Superior temporal gyrus (tissue), 1 donor: ENCODE measurements around the gene OR1D5.
"Not testable (repeated sequence)": the region's sequence is repeated elsewhere in the genome, so short reads cannot be mapped to it uniquely, and the experiment has no call there.

Experiments
- DNase-seq: peaks from one replicate; pipeline ENCODE4 v3.0.0-alpha.2; 2016; ENCODE audit errors: extremely low spot score

The OR1D5 gene

DNA sequence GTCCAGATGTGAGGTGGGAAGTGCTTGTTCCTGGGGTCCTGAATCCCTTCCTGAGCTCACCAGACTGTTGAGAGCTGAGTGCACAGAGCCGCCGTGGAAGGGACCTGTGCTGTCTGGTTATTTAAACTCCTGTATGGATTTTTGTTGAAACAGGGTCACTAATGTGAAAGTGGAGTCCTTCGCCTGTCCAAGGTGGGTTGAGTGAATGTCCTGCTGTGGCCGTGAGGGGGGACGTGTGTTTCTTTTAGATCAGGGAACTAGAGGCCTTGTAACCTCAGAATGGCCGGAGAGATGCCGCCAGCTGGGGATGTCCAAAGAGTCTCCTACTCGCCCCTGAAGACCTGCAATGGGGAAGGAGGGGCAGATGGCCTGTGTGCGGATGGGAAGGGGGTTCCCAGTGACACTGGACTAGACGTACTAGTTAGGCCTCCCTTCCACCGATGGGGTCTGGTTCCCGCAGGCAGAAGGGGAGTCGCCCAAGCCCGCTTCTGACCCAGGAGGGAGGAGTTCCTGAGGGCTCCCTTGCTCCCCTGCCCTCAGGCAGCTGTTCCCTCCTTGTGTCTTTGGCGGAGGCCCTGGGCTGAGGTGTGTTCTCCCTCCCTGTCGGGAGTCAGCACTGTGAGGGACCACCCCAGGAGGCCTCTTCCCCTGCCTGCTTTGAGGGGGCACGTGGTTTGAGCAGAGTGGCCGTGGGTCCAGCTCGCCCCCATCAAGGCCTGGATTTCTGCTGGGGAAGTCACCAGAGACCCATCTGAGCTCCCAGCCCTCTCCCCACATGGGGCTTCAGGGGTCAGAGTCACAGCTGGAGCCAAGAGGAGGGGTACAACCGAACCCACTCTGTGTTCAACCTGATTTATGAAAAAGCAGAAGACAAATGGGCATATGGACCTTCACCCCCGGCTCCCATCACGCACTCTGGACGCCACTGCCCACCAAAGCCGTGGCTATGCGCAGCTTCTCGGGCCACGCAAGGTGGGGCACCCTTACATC is 30.9 kb downstream of the OR1D5 start:
- no peak for DNase-seq

GRCh38 chr17:3030852-3031470 is 32.4 kb downstream of the OR1D5 start:
- not testable (repeated sequence) for DNase-seq

GRCh38 chr17:3030096-3030495 is 33.3 kb downstream of the OR1D5 start:
- no peak for DNase-seq

GRCh38 chr17:3029213-3029913 is 34.0 kb downstream of the OR1D5 start:
- DNase-seq: no peak

- no peak for DNase-seq
Measured at GRCh38 chr17:3027786-3028532, 35.4 kb downstream of the OR1D5 start.

DNA sequence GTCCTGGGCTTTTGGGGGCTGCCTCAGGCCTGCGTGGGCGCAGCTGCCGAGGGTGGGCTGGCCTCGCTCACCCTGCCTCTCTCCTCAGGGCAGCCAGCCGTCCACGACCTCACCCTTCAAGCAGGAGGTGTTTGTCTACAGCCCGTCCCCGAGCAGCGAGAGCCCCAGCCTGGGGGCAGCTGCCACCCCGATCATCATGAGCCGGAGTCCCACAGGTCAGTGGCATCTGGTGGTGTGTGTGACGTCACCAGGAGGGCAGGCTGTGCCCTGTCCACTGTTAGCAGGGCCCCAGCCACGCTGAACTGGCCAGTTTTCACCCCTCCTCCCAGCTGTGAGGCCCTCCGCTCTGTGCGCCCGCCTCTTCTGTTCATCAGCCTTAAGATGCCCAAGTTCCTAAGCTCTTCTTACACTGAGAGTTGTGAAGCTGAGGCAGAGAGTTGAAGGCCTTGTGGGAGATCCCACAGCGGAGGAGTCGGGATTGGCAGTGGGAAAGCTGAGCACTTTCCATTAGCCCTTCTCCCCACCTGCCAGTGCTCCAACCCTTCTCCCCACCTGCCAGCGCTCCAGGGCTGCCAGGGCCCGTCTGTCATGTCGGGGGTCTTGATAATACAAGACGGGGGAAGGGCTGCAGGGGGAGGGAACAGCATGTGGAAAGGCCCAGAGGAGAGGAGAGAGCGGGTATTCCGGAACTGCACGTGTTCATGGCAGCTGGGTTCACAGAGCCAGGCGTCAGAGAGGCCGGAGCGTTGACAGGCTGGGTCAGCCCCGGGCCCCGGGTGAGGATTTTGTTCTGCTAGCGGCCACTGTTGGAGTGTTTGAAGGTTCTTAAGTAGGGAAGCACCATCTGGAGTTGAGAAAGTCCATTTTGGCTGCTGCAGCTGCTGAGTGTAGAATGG is 36.3 kb downstream of the OR1D5 start:
- no peak for DNase-seq

- DNase-seq: no peak
Measured at GRCh38 chr17:3026125-3026855, 37.1 kb downstream of the OR1D5 start.

DNA sequence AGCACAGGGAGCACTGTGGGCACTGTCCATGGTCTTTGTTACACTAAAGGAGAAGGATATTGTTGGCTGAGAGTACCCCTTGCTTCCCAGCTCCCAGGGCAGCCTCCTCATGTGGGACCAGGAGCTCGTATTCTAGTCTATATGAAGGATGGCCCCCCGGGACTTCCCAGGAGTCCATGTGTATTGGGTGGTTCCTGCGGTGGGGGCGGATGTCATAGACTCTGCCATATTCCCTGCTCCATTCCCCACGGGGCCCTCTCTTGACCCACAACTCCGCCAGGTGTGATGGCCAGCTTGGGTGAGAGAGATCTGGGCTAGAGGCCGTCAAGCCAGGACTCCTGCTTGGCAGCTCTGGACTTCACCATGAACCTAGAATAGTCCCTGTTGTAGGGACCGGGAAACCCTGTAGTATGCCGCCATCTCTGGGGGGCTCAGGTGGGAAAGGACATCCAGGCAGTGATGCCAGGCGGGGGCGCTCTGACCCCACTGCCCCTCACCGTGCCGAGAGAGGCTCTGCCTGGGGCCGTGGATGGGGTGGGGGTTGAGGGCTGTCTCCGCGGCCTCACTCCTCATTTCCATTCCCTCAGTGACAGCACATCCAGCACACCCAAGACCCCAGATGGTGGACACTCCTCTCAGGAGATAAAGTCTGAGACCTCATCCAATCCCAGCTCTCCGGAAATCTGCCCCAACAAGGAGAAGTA is 37.8 kb downstream of the OR1D5 start:
- DNase-seq: no peak

GRCh38 chr17:3024346-3024745 is 39.1 kb downstream of the OR1D5 start:
- no peak for DNase-seq

DNA sequence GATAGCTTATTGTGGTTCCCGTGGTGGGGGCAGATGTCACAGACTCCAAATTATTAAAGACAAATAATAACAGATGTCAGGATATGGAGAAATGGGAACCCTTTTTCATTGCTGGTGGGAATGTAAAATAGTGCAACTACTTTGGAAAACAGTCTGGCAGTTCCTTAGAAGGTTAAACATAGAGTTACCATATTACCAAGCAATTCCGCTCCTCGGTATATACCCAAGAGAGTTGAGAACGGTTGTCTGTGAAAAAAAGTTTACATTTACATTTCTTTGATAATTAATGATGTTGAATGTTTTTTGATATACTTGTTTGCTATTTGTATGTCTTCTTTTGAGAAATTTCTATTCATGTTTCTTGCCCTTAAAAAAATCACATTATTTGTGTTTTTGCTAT is 41.2 kb downstream of the OR1D5 start:
- no peak for DNase-seq

DNA sequence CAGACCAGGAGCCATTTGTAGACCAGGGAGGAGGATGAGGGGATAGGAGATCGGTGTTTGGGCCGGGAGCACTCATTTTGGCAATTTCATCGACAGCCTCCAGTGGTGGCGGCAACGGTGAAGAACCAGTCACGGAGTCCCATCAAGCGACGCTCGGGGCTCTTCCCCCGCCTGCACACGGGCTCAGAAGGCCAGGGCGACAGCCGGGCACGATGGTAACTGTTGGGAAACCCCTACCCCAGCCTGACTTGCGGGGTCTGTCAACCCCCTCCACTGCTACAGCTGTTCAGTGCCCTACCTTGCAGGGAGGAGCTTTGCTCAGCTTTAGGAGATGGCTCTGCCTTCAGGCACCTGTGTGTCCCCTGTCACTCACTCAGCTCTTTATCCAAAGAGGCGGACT is 43.0 kb downstream of the OR1D5 start:
- no peak for DNase-seq

- DNase-seq: no peak
Measured at GRCh38 chr17:3019761-3020160, 43.6 kb downstream of the OR1D5 start.

GRCh38 chr17:3017936-3018335 is 45.5 kb downstream of the OR1D5 start:
- DNase-seq: no peak

DNA sequence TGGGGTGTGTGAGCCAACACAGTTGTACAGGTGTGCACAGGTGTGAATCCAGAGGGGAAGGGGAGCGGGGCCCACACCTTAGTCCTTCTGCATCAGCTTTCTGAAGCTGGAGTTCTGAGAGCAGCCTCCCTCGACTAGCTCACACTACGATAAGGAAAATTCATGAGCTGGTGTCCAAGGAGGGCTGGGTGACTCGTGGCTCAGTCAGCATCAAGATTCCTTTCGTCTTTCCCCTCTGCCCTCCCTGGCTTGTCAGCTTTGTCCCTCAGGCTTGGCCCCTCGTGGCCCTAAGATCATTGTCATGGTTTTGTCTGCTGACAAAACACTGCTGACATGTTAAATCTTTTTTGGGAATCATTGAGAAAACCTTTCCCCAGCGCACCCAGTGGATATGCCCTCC is 47.5 kb downstream of the OR1D5 start:
- DNase-seq: no peak

DNA sequence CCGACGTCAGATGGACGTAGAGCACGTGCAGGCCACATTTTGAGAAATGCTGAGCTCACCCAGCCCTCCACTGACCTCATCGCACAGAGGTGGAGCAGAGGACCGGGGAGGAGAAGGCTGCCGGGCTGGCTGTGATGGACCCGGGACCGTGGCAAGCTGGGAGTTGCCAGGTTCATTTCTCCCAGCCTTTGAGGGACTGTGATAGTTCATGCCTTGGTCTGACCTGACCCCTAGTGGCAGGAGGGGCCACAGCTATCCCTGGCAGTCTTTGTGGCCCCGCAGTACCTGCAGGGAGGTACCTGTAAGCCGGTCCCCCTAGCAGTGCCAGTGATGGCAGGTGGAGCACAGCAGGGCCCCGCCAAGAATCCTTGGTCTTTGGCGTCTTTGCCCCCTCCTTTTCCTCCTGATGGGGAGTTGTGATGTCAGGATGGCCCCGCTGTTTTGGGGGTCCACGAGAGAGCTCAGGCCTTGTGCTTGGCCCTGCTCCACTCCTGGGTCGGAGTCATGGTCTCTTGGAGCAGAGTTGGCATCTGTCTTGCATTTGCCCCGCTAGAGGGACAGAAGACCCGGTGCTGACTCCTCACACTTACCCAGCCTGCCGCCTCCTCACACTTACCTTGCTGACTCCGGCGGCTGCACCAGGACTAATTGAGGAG is 50.4 kb downstream of the OR1D5 start:
- peak; percentile 77 for DNase-seq
